CD4-positive, alpha-beta T cell treated with Interleukin-17A for 4 hours (primary cell): Measurements from ENCODE around the gene C16orf96.
"Not testable (repeated sequence)": the region's sequence is repeated elsewhere in the genome, so short reads cannot be mapped to it uniquely, and the experiment has no call there.

ENCODE experiments used
- DNase-seq: peaks from one replicate; pipeline ENCODE4 v3.0.0-alpha.2; 2020; ENCODE audit warnings: mixed read lengths

C16orf96 gene

DNA sequence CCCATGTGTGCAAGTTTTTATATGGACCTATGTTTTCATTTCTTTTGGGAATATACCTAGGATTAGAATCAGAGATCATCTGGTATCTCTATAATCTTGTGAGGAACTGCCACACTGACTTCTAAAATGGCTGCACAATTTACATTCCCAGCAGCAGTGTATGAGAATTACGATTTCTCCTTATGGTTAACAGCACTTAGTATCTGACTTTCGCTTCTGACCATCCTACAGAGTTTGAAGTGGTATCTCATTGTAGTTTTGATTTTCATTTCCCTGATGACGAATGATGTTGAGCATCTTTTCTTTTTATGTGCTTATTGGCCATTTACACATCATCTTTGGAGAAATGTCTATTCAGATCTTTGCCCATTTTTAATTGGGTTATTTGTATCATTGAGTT lies 10.0 kb downstream of the C16orf96 start:
- no peak for DNase-seq

- DNase-seq: no peak
These were observed 13.9 kb downstream of the C16orf96 start for GRCh38 chr16:4570086-4570485.

DNA sequence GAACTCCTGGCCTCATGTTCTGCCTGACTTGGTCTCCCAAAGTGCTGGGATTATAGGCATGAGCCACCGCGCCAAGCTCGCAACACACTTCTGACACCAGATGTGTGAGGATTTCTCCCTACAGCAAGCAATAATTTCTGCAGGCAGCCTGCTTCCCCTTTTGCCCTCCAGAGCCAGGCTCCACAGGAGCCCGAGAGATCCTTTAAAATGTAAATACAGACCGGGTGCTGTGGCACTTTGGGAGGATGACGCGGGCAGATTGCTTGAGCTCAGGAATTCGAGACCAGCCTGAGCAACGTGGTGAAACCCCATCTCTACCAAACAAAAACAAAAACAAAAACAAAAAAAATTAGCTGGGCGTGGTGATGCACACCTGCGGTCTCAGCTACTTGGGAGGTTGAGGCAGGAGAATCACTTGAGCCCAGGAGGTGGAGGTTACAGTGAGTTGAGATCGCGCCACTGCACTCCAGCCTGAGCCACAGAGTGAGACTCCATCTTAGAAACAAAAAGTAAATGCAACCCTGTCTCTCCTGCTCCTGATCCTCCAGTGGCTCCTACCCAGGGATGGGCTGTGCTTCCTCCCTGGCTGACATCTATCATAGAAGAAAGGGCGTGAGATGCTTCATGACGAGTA lies 14.7 kb downstream of the C16orf96 start:
- DNase-seq: no peak

DNA sequence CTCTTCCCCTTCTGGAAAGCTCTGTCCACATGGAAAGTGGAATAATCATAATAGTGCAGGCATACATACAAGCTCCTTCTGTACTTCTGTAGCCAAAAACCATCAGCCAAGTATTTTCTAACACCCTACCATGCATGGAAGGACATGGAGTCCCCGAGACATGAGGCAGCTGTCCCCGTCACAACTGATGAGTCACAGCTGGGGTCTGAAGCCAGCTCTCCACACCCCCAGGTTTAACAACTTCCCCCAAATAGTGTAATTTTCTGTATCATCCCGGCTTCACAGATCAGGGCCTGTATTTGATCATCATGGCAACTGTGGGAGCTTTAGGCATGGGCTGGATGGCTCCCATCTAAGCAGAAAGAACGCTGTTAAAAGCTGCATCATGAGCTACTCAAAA lies 16.6 kb downstream of the C16orf96 start:
- no peak for DNase-seq

DNA sequence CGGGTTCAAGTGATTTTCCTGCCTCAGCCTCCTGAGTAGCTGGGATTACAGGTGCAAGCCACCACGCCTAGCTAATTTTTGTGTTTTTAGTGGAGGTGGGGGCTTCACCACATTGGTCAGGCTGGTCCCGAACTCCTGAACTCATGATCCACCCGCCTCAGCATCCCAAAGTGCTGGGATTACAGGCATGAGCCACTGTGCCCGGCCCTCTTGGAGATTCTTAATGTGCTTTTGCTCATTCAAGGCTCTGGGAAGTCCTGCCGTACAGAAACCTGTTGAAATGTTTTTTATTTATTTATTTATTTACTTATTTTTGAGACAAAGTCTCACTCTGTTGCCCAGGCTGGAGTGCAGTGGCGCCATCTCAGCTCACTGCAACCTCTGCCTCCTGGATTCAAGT lies 17.8 kb downstream of the C16orf96 start:
- not testable (repeated sequence) for DNase-seq

GRCh38 chr16:4574919-4575705 lies 19.0 kb downstream of the C16orf96 start:
- no peak for DNase-seq

GRCh38 chr16:4576008-4576407 lies 19.9 kb downstream of the C16orf96 start:
- DNase-seq: no peak

DNA sequence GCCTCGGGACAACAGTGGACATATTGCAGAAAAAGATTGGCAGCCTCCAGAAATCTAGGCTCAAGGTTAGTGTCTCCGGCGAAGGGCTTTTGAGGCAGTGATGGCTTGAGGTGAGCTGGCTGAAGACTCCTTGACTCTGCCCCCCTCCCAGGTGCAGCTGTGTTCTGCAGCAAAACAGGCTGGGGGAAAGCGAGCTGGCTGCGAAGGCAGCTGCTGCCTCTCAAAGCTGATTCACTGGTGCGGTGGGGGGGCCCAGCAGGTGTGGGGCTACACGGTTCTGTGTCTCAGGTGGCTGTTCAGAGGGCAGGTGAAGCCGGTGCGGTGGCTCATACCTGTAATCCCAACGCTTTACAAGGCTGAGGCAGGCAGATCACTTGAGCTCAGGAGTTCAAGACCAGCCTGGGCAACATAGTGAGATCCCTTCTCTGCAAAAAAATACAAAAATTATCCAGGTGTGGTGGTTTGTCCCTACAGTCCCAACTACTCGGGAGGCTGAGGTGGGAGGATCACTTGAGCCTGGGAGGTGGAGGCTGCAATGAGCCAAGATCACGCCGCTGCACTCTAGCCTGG lies 22.9 kb downstream of the C16orf96 start:
- no peak for DNase-seq

- DNase-seq: no peak
These were observed 24.1 kb downstream of the C16orf96 start for GRCh38 chr16:4580250-4580649.

- DNase-seq: no peak
These were observed 27.8 kb downstream of the C16orf96 start for GRCh38 chr16:4583906-4584305.

DNA sequence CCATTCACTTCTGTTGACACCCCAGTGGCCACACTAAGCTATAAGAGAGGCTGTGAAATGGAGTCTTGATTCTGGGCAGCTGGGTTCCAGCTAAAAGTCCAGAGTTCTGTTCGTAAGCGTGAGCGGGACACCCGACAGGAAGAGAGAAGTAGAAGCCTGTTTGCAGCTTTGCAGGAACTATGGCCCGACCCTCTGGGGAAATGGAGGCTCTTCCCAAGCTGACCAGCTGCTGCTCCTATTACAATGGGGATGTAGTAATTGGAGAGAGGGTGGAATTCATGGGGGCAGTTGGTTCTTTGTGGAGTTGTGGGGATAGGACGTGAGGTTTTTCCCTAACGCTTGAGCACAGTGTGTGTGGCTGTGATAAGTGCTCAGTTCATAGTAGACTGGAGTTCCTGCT lies 30.2 kb downstream of the C16orf96 start:
- no peak for DNase-seq

- DNase-seq: no peak
These were observed 32.2 kb downstream of the C16orf96 start for GRCh38 chr16:4588386-4588785.

DNA sequence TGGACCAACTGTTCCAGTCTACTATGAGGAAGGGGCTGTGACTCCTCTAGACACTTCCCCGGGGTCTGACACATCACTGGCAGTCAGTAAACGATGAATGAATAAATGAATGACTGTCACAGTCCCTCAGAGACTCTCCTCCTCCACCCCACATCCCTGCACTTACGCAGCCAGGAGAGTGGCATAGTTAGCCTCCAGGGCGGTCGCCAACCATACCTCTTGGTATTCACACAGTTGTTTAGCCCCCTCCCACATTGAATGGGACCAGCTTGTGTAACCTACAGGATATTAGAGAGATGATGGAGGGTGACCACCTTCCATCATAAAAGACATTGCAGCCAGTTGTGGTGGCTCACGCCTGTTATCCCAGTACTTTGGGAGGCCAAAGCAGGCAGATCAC lies 32.8 kb downstream of the C16orf96 start:
- DNase-seq: no peak

DNA sequence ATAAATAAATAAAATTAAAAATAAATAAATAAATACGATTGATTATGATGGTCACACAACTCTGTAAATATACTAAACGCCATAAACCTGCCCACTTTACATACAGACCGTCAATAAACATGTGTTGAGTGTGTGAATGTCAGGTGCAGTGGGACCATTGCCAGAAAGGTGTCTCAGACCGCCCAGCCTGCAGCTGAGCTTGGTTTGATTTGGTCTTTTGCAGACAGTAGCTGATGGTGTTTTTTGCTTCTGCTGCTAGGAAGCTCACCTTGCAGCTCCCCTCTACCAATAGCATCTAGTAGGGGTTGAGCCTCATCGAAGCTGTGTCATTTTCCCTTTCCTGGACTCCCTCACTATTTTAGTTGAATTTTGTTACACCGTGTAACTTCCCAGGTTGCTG lies 35.1 kb downstream of the C16orf96 start:
- DNase-seq: no peak

DNA sequence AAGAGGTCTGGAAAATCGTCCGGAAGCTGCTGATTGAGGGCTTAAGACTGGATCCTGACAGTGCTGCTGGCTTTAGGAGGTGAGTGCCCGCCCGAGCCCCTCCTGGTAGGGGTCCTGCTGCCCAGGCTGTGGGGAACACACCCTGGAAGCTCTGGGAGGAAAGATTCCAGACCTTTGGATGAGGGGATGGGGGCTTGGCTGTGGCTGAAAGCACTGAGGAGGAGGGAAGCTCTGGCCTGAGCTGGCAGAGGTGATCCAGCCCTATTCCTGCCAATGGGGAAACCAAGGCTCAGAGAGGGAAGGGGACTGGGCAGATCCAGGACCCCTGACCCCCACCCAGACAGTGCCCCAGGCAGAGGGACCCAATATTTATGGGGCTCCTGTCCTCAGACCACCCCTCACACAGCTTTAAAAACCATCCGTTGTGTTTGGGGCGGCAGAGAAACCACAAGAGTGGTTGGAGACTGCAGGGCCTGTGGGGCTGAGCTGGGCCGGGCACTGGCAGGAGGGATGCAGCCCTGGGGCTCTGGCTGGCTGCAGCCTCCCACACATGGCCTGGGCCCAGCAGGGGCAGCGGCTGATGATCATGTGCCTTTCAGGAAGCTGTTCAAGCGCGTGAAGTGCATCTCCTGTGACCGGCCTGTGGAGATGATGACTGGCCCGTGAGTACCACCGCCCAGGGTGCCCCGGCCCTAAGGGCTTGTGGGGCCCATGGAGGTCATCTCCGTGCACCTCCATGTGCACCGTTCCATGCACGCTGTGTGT lies 35.7 kb downstream of the C16orf96 start:
- DNase-seq: no peak

DNA sequence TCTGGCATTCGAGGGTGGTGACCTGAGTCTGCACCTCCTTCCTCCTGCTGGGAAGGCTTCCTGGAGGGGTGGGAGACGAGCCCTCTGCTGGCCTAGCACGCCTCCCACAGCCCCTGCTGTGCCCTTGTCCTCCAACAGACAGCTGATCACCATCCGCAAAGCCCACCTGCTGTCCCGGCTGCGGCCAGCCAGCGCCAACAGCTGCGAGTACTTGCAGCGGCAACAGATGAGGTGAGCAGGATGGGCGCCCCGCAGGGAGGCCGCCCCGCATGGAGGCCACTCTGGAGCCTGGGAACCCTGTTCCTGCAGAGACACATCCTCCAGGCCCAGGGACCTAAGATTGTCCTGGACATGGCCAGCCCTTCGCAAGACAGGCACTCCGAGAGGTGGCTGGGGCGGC lies 36.9 kb downstream of the C16orf96 start:
- no peak for DNase-seq

DNA sequence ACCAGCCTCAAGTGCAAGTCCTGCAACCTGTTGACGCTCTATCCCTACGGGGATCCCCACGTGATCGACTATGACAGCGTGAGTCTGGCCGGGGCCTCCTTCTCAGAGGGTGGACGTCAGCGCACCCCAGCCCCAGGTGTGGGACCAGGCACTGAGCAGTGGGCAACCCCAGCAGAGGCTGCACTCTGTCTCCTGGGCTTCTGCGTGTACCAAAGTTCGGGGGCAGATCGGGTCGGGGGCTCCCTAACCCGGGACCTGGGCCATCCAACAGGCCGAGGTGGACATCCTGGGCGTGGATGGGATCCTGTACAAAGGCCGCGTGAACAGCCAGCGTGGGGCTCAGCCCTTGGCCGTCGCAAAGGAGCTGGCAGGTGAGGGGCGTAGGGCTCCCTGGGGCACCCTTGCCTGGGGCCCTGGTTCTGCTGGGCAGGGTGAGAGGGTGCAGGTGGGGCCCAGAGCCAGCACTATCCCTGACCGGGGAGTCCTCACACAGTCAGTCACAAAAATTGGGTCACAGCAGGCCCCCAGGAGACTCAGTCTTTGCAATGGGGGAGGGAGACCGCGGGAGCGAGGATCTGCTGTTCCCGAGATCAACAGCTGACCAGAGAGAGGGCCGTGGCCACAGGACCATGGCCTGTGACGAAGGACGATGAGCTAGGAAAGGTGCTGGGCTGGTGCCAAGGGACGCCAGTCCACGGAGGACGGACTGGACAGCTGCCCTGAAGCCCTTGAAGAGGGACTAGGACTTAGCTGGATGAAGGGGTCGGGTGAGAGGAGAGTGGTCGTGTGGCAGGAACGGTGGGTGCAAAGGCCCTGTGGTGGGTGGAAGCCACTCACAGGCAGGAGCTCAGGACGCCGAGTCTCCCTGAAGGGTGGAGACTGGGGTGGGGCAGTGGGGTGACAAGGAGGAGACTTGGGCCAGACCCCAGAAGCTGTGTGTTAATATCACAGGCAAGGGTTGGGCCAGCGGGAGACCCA lies 38.6 kb downstream of the C16orf96 start:
- no peak for DNase-seq

GRCh38 chr16:4597174-4597573 lies 41.0 kb downstream of the C16orf96 start:
- DNase-seq: no peak

- DNase-seq: no peak
These were observed 42.9 kb downstream of the C16orf96 start for GRCh38 chr16:4599037-4599436.

DNA sequence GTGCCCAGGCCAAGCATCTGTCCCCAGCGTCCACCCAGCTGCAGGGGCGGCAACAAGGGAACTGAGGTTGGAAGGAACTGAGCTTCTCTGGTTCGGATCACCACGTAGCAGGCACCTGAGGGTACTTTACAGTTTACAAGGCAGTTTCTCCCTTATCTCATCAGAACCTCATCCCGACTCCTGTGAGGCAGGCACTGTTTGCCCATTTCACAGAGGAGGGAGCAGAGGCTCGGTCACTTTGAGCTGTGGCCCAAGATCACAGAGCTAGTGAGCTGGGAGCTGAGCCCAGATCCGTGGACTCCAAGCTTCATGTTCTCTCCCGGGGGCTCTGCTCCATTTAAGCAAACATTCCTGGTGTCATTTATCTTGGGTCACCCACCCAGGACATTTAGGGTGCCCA lies 43.4 kb downstream of the C16orf96 start:
- no peak for DNase-seq

DNA sequence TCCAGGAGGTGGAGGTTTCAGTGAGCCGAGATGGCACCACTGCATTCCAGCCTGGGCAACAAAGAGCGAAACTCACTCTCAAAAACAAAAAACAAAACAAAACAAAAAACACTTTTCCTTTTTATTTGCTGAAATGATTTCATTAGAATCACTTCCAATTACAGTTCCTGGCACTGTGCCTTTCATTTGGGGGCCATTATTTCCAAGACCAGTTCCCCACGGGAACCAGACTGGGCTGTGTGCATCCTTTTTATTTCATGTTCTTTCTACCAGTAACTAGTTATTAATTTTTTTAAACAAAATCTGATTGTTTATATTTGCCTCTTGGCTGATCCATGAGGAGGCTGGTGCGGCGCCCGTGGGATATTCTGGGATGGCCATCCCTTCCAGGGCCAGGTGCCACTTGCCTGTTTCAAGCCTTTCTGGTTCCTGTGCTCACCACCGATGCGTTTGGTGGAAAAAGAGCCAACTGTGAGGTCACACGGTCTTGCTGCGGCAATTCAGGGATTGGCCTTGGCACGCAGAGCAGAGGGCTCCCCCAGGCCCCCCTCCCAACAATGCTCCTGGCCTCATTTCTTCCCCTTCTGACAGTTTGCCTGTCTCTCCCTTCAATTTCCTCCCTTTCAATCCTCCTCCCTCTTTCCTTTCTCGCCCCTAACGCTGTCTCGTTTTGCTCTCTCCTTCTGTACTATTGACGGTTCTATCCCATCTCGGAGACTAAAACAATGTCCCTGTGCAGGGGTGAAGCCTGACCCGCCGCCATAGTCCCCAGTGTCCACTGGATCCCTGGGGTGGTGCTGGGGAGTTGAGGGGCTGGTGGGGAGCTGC lies 45.1 kb downstream of the C16orf96 start:
- DNase-seq: no peak

DNA sequence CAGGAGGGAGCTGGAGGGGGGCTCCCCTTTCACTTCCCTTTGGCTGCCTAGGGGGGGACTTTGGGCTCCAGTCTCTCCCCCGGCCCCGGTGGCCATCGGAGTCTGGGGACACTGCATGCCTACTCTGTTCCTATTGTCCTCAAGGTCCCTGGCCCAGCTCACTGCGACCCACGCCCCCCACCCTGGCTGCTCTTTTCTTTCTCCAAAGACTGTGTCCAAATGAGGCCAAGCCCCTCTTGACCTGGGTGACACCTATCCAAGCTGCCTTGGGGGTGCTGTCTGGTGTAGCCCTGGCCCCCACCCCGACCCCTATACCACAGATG lies 45.7 kb downstream of the C16orf96 start:
- DNase-seq: no peak
